Measurements from ENCODE around the gene TOMM6. TPM values are rescaled to one million over a fixed set of nuclear protein-coding genes. Genes with fewer than 3 reads are reported as not detected.

TOMM6 gene
- total RNA-seq, 1 experiment from 2014 or later, result 202 TPM

DNA sequence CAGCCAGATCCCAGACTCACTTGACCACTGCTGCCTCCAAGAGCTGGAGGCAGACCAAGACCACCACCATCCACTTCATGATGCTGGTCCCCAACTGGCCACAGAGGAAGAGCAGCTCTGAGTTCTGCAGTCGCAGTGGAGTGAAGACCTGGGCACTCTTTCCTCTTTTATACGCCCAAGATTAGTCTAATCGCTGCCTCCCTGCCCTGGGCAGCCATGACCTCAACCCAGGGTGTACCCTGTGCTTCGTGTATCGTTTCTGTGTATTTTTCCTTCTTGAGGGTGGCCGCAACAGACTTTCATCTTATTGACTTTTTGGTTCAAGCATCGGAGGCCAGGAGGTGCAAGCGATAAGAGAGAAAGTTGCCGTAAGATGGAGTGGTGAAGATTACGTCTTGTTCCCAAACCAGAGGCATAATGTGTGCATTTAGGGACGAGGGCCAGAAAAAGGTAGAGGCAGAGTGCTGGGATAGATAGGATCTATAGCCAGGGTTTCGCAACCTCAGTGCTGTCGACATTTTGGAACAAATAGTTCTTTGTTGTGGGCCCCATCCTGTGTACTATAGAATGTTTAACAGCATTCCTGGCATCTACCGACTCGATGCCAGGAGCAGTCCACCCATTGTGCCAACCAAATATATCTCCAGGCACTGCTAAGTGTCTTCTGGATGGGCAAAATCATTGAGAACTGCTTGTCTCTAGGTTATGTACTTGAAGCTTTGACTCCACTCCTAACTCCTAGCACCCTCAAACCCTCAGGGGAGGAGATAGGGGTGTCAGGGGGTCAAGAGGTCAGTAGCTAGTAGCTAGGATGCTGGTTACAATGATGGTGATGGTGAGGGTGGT, 40.0 kb upstream of the TOMM6 start, which contains the start of gene PGC:
Gene PGC, minus strand, starts transcription at position 142 of the 846 bp plus-strand sequence. Its CDS starts 63 bp downstream, at position 79.
- no peak within 1 kb of the TSS for H3K27ac Mint-ChIP-seq (ENCODE audit: low read depth, unreplicated experiment)
- no peaks in the 10 kb centered on the region for H3K9me3 Mint-ChIP-seq (ENCODE audit: unreplicated experiment)
- POLR2A ChIA-PET, result interaction anchor here (0.6 to 0.9 kb wide), 2 partner anchors 15 to 342 kb away, joined by 3 read pairs; no protein-coding TSS in a partner anchor
- CTCF ChIA-PET, result interaction anchor here (0.6 to 1.7 kb wide), 5 partner anchors 11 to 978 kb away, joined by 3 to 8 read pairs (median 4); partner anchors contain the start of gene TFEB
- TF ChIP-seq, protein P1, sequence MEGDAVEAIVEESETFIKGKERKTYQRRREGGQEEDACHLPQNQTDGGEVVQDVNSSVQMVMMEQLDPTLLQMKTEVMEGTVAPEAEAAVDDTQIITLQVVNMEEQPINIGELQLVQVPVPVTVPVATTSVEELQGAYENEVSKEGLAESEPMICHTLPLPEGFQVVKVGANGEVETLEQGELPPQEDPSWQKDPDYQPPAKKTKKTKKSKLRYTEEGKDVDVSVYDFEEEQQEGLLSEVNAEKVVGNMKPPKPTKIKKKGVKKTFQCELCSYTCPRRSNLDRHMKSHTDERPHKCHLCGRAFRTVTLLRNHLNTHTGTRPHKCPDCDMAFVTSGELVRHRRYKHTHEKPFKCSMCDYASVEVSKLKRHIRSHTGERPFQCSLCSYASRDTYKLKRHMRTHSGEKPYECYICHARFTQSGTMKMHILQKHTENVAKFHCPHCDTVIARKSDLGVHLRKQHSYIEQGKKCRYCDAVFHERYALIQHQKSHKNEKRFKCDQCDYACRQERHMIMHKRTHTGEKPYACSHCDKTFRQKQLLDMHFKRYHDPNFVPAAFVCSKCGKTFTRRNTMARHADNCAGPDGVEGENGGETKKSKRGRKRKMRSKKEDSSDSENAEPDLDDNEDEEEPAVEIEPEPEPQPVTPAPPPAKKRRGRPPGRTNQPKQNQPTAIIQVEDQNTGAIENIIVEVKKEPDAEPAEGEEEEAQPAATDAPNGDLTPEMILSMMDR (IDR thresholded peaks at IDR 0.05; ENCODE audit: unreplicated experiment), result no peak
- no TSS peak for BruUV-seq (replicated peaks)
- peak; percentile 79 for DNase-seq (ENCODE audit: unreplicated experiment)
- peaks cover 14% of the 10 kb centered on the region for H3K27me3 Mint-ChIP-seq (ENCODE audit: insufficient read depth, unreplicated experiment)
- no peak within 1 kb of the TSS for H3K4me3 Mint-ChIP-seq (ENCODE audit: unreplicated experiment)
- intact Hi-C loops (cut with micrococcal nuclease), result no loop called here
- H3K4me1 Mint-ChIP-seq (ENCODE audit: insufficient read depth, unreplicated experiment), result peaks cover 10% of the 10 kb centered on the region
- no peaks in the 10 kb centered on the region for H3K36me3 Mint-ChIP-seq (ENCODE audit: insufficient read depth, unreplicated experiment)

DNA sequence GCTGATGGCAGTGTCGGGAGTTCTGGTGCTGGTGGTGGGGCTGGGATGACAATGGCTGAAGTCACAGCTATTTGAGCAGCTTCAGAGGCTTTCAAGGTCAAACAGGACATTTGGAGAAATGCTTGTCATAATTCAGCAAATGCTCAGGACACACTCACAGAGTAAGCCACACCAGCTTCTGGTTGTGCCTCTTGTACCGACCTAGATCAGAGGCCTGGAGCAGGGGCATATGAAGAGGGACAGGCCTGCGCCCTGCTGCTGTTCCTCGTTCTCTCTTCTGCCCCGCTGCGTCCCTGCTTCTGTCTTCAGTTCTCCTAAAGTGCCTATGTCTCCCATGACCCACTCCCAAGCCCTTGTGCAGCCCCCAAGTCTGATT, 39.4 kb upstream of the TOMM6 start:
- CTCF ChIA-PET, result interaction anchor here (0.6 to 1.0 kb wide), 5 partner anchors 12 to 978 kb away, joined by 3 to 5 read pairs (median 3); partner anchors contain the start of gene TFEB
- Mint-ChIP-seq H3K4me1 (ENCODE audit: insufficient read depth, unreplicated experiment) (peaks cover 10% of the 10 kb centered on the region), H3K9me3 (ENCODE audit: unreplicated experiment) (no peaks in the 10 kb centered on the region), H3K27me3 (ENCODE audit: insufficient read depth, unreplicated experiment) (peaks cover 16% of the 10 kb centered on the region), H3K4me3 (ENCODE audit: unreplicated experiment) (no peak overlapping the region), H3K36me3 (ENCODE audit: insufficient read depth, unreplicated experiment) (no peaks in the 10 kb centered on the region), H3K27ac (ENCODE audit: low read depth, unreplicated experiment) (no peak overlapping the region)
- no TSS peak for BruUV-seq (replicated peaks)
- no peak for DNase-seq (ENCODE audit: unreplicated experiment)
- POLR2A ChIA-PET, result interaction anchor here (0.6 to 0.9 kb wide), 2 partner anchors 15 to 341 kb away, joined by 3 read pairs; no protein-coding TSS in a partner anchor
- intact Hi-C loops (cut with micrococcal nuclease), result no loop called here
- TF ChIP-seq, protein P1 (IDR thresholded peaks at IDR 0.05; ENCODE audit: unreplicated experiment), result no peak

DNA sequence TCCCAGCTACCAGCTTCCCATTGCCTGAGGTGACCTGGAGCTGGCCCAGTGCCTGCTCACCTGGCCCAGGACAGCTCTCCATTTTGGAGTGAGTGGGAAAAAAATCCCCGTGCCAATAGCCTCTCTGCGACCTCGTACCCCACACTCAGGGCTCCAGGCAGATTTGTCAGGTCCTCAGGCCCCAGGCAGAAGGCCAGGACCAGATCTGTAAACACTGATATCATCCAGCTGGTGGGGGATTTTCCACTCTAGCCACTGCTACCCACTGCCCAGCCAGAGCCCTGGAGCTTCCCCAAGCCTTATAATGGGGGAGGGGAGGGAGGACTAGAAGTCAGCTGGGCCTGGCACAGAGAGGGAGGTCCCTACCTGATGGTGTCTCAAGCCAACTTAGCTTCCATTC, 39.0 kb upstream of the TOMM6 start:
- intact Hi-C loops (cut with micrococcal nuclease), result no loop called here

More for the DNA sequence above, 39.0 kb upstream of the TOMM6 start:
- ChIA-PET POLR2A (interaction anchor here (0.7 to 0.9 kb wide), 2 partner anchors 16 to 161 kb away, joined by 3 to 4 read pairs; no protein-coding TSS in a partner anchor), CTCF (interaction anchor here (0.8 to 1.2 kb wide), 4 partner anchors 12 to 381 kb away, joined by 3 to 5 read pairs (median 4); partner anchors contain the start of gene TFEB)
- no TSS peak for BruUV-seq (replicated peaks)
- Mint-ChIP-seq H3K36me3 (ENCODE audit: insufficient read depth, unreplicated experiment) (no peaks in the 10 kb centered on the region), H3K4me1 (ENCODE audit: insufficient read depth, unreplicated experiment) (peaks cover 10% of the 10 kb centered on the region), H3K27ac (ENCODE audit: low read depth, unreplicated experiment) (no peak overlapping the region), H3K27me3 (ENCODE audit: insufficient read depth, unreplicated experiment) (peaks cover 20% of the 10 kb centered on the region), H3K9me3 (ENCODE audit: unreplicated experiment) (no peaks in the 10 kb centered on the region), H3K4me3 (ENCODE audit: unreplicated experiment) (no peak overlapping the region)
- TF ChIP-seq, protein P1 (IDR thresholded peaks at IDR 0.05; ENCODE audit: unreplicated experiment), result no peak
- no peak for DNase-seq (ENCODE audit: unreplicated experiment)
